GM23248 (cell line): Measurements from ENCODE around the gene BEND2.

Source experiments
- EZH2 ChIP-seq: fragments of 200-600 bp; sonication (generic); IDR thresholded peaks from 2 replicates; pipeline ENCODE4 v1.6.1; 2018; ENCODE audit warnings: antibody characterized with exemption, mild to moderate bottlenecking; ENCODE audit not compliant: insufficient read depth, poor library complexity, severe bottlenecking
- EZH2phosphoT487 ChIP-seq: fragments of 200-600 bp; sonication (generic); IDR thresholded peaks from 2 replicates; pipeline ENCODE4 v1.6.1; 2018; ENCODE audit warnings: antibody characterized with exemption, moderate library complexity, mild to moderate bottlenecking, low read depth; ENCODE audit not compliant: insufficient read depth

- TF ChIP-seq EZH2 (no peak), EZH2phosphoT487 (no peak)
Measured at GRCh38 chrX:18255059-18255458, 34.4 kb upstream of the BEND2 start.
